Aorta (tissue), 5 donors: ENCODE results near the gene MRGPRF. TPM values are rescaled to one million over a fixed set of nuclear protein-coding genes. Genes with fewer than 3 reads are reported as not detected.

Experiments used
- ATAC-seq: fragments of 200-7000 bp; cut with Tn5 transposase; one replicate; pipeline ENCODE4 v1.9.1; 2022; ENCODE audit warnings: moderate library complexity; ENCODE audit not compliant: low FRiP score
- DNase-seq, 2 donors: peaks; one replicate each; pipeline ENCODE4 v3.0.0-alpha.2; 2020
- H3K27ac ChIP-seq, 2 donors: one replicate each; pipeline ENCODE4 v1.5.1; 2013; ENCODE audit warnings: low read length in 2 of 2, mild to moderate bottlenecking in 2 of 2, moderate library complexity in 2 of 2, control low read depth in 1 of 2, inconsistent platforms in 1 of 2, low read depth in 1 of 2
- H3K27me3 ChIP-seq, 2 donors: one replicate each; pipeline ENCODE4 v1.6.1; 2013; ENCODE audit warnings: control low read depth in 1 of 2, low read length in 1 of 2, mild to moderate bottlenecking in 1 of 2, moderate library complexity in 1 of 2; ENCODE audit not compliant: insufficient read depth in 2 of 2, control insufficient read depth in 1 of 2
- H3K36me3 ChIP-seq, 2 donors: one replicate each; pipeline ENCODE4 v1.6.1; 2013; ENCODE audit warnings: control low read depth in 1 of 2, low read length in 1 of 2, mild to moderate bottlenecking in 1 of 2; ENCODE audit not compliant: insufficient read depth in 2 of 2, control insufficient read depth in 1 of 2
- H3K4me1 ChIP-seq, 2 donors: one replicate each; pipeline ENCODE4 v1.6.1; 2013; ENCODE audit warnings: low read length in 2 of 2, control low read depth in 1 of 2, mild to moderate bottlenecking in 1 of 2, moderate library complexity in 1 of 2; ENCODE audit not compliant: insufficient read depth in 2 of 2, control insufficient read depth in 1 of 2
- H3K4me3 ChIP-seq, 2 donors: one replicate each; pipeline ENCODE4 v1.5.1; 2013; ENCODE audit warnings: low read length in 2 of 2, control low read depth in 1 of 2, mild to moderate bottlenecking in 1 of 2
- H3K9me3 ChIP-seq: one replicate; pipeline ENCODE4 v1.6.1; 2013; ENCODE audit warnings: mild to moderate bottlenecking, low read length; ENCODE audit not compliant: control insufficient read depth
- WGBS, 2 donors: extraction: QIAGEN DNeasy Blood & Tissue Kit; methylation state at CpG; one replicate each; pipeline ENCODE4 v1.1.7; 2013; 5-methylcytosine and 5-hydroxymethylcytosine counted together
- intact Hi-C, 2 donors: fragments of 100-400 bp; cut with DNase I; formaldehyde crosslinking; loops; one replicate each; pipeline versions ENCODE4 v1.14.2 to v1.15.0; 2022
- polyA plus RNA-seq, 2 donors: library from polyadenylated mRNA; stranded (reverse); fragments of 200-250 nt; gene quantifications; one replicate each; pipeline ENCODE4 v1.2.3, GENCODE V29; 2013
- total RNA-seq, 2 donors: library from RNA; stranded (reverse); fragmentation: NEBNext Ultra II Directional; extraction: Animal tissue kit (Norgen Biotek cat#: 25700); gene quantifications; one replicate each; pipeline ENCODE4 v1.2.1, GENCODE V29; 2021
- donor health status: healthy with polysubstance abuse.
- donor health status: Bipolar disorder and iron deficiency.
- donor health status: DM: no; HTN: no; CAD: no.
- donor health status: DM: no; HTN: no; CAD: no.
- donor health status: DM: yes; HTN: yes; CAD: no.

MRGPRF gene
- total and polyA plus RNA-seq, 4 donors: 26.4 to 130 (median 91.8) TPM

- WGBS, 2 donors: 85 to 86% methylated on average over 13 to 14 of the region's 14 CpGs
- H3K4me1 ChIP-seq: no peaks in the 10 kb centered on the region
- H3K27me3 ChIP-seq: no peaks in the 10 kb centered on the region
- no peak overlapping the region for H3K4me3 ChIP-seq
- DNase-seq (no peak), ATAC-seq (no peak)
- peaks cover 0 to 4% of the 10 kb centered on the region in 2 donors for H3K36me3 ChIP-seq
- H3K9me3 ChIP-seq: no peaks in the 10 kb centered on the region
- no peak overlapping the region for H3K27ac ChIP-seq
- intact Hi-C loops: no loop called here
Observed at GRCh38 chr11:69057801-69058200, 44.8 kb upstream of the MRGPRF start.

GRCh38 chr11:69057236-69057635 is 44.2 kb upstream of the MRGPRF start:
- no peak for DNase-seq
- Histone ChIP-seq H3K4me1 (no peaks in the 10 kb centered on the region), H3K9me3 (no peaks in the 10 kb centered on the region), H3K27ac (no peak overlapping the region), H3K36me3 (peaks cover 0 to 4% of the 10 kb centered on the region in 2 donors), H3K27me3 (no peaks in the 10 kb centered on the region), H3K4me3 (no peak overlapping the region)
- ATAC-seq: no peak
- intact Hi-C loops: no loop called here
- 91 to 94% methylated on average over 15 of the region's 15 CpGs for WGBS, 2 donors

DNA sequence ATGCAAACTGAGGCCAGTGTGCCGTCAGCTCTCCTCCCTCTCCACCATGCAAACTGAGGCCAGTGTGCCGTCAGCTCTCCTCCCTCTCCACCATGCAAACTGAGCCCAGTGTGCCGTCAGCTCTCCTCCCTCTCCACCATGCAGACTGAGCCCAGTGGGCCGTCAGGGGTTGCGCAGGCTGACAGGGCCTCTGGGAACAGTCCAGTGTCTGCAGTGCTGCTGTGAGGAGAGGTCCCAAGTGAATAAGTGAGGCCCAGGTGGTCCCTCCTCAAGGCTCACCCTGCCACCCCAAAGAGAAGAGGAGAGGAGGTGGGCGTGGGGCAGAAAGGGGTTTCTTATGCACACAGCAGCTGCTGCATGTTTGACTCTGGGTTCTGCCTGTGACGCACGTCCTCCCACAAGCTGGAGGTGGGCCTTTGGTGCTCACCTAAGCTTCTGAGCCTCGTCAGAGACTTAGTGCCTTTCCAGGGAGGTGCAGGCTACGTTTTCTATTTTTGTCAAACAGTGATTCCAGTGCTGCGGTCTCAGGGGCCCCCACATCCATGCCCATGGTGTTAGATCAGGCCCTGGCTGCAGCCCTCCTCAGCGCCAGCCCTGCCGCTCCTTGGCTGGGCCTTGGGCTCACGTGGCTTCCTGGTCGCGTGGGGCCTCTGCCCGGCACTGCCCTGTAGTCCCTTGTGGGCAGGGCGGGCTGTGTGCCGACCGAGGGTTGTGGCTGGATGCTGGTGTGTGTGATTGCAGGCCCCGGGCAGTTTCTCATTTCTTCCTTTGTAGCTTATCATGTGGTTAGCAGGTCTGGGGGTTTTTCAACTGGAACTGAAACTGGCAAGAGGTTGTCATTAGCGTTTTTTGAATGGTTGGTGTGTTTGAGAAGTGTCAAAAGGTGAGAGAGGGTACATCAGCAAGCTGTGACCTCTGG is 42.8 kb upstream of the MRGPRF start:
- peak; percentile 24 for ATAC-seq

GRCh38 chr11:69055212-69055586 is 42.2 kb upstream of the MRGPRF start:
- no peaks in the 10 kb centered on the region for H3K27me3 ChIP-seq
- H3K4me1 ChIP-seq: no peaks in the 10 kb centered on the region
- no peak for DNase-seq
- no peak overlapping the region for H3K27ac ChIP-seq
- WGBS, 2 donors: 91 to 94% methylated on average over 21 of the region's 21 CpGs
- H3K9me3 ChIP-seq: no peaks in the 10 kb centered on the region
- ATAC-seq: no peak
- no peak overlapping the region for H3K4me3 ChIP-seq
- H3K36me3 ChIP-seq: peaks cover 0 to 4% of the 10 kb centered on the region in 2 donors
- intact Hi-C loops: no loop called here

More for the DNA sequence above, 42.8 kb upstream of the MRGPRF start:
- intact Hi-C loops: no loop called here
- H3K27ac ChIP-seq: no peak overlapping the region
- peaks cover 0 to 4% of the 10 kb centered on the region in 2 donors for H3K36me3 ChIP-seq
- H3K4me3 ChIP-seq: no peak overlapping the region
- DNase-seq: peak in 1 of 2 donors; percentile 87
- H3K4me1 ChIP-seq: no peaks in the 10 kb centered on the region
- WGBS, 2 donors: 69 to 70% methylated on average over 22 of the region's 22 CpGs
- H3K27me3 ChIP-seq: no peaks in the 10 kb centered on the region
- H3K9me3 ChIP-seq: no peaks in the 10 kb centered on the region

GRCh38 chr11:69054397-69055211 is 41.6 kb upstream of the MRGPRF start:
- H3K4me3 ChIP-seq: no peak overlapping the region
- peaks cover 0 to 4% of the 10 kb centered on the region in 2 donors for H3K36me3 ChIP-seq
- DNase-seq: no peak
- H3K4me1 ChIP-seq: no peaks in the 10 kb centered on the region
- intact Hi-C loops: no loop called here
- no peak overlapping the region for H3K27ac ChIP-seq
- H3K27me3 ChIP-seq: no peaks in the 10 kb centered on the region
- ATAC-seq: no peak
- WGBS, 2 donors: 92% methylated on average over 31 of the region's 31 CpGs
- H3K9me3 ChIP-seq: no peaks in the 10 kb centered on the region

DNA sequence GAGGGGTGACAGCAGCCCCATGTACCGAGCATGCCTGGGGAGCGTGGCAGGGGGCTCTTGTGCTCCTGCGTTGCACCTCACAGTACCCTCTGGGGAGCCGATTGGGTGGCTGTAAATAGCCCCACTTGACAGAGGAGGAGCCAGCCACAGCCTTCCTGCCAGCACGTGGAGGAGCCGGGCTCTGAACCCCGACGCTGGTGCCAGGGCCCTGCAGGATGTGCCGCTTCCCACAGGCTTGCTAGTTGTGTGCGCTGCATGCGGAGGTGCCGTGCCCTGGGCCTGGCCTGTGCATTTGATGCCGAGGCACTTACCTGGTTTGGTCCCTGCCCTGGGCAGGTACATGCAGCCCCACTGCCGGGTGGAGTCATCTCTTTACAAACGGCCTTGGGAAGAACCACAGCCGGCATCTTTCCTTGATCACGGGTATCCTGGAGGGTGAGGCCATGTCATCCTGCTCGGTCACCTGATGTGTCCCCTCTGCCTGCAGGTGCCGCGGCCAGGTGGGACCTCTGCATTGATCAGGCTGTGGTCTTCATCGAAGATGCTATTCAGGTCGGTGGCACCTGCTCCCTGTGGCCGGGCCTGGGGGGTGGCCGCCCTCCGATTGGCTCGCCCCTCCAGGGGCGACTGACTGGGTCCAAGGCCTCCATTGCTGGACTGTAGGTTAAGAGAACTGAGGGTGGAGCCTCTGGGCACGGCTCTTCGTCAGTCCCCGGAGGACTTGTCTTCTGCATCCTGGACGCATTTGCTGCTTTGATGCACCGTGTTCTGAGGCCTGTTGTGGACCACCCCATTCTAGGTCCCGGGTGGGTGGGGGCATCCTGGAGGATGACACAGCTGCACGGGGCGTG is 40.7 kb upstream of the MRGPRF start:
- no peaks in the 10 kb centered on the region for H3K9me3 ChIP-seq
- no peak overlapping the region for H3K27ac ChIP-seq
- no peaks in the 10 kb centered on the region for H3K4me1 ChIP-seq
- intact Hi-C loops: no loop called here
- DNase-seq: peak in 1 of 2 donors; percentile 76
- no peaks in the 10 kb centered on the region for H3K27me3 ChIP-seq
- no peak for ATAC-seq
- peaks cover 0 to 4% of the 10 kb centered on the region in 2 donors for H3K36me3 ChIP-seq
- H3K4me3 ChIP-seq: no peak overlapping the region
- WGBS, 2 donors: 82 to 83% methylated on average over 33 to 35 of the region's 35 CpGs

DNA sequence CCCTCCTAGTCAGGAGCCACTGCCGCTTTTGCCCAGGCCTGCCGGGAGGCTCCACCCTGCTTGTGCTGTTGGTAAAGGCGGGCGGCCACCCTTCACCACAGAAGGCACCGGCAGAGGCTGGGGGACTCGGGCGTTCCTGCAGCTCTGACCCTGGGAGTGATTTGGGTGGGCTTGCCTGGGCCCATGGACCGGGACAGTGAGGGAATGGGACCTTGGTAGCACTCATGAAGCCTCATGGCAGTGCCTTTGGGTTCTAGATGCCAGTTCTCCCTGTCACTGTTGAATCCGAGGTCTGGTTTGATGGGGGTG is 40.1 kb upstream of the MRGPRF start:
- WGBS, 2 donors: 79 to 88% methylated on average over 9 of the region's 9 CpGs
- H3K4me1 ChIP-seq: no peaks in the 10 kb centered on the region
- H3K36me3 ChIP-seq: peaks cover 0 to 4% of the 10 kb centered on the region in 2 donors
- DNase-seq: no peak
- H3K27me3 ChIP-seq: no peaks in the 10 kb centered on the region
- no peak for ATAC-seq
- no peak overlapping the region for H3K27ac ChIP-seq
- H3K4me3 ChIP-seq: no peak overlapping the region
- no peaks in the 10 kb centered on the region for H3K9me3 ChIP-seq
- intact Hi-C loops: no loop called here

- Histone ChIP-seq H3K36me3 (peaks cover 0 to 4% of the 10 kb centered on the region in 2 donors), H3K27me3 (no peaks in the 10 kb centered on the region), H3K4me1 (no peaks in the 10 kb centered on the region), H3K4me3 (no peak overlapping the region), H3K27ac (no peak overlapping the region), H3K9me3 (no peaks in the 10 kb centered on the region)
- WGBS, 2 donors: 70 to 81% methylated on average over 21 of the region's 21 CpGs
- DNase-seq (no peak), ATAC-seq (no peak)
- intact Hi-C loops: no loop called here
Observed at GRCh38 chr11:69052343-69053168, 39.5 kb upstream of the MRGPRF start.
